Activated CD4-positive, alpha-beta T cell treated with anti-CD3 and anti-CD28 coated beads, Interleukin-2, Interleukin-4, amounts not matched to agents 100 ng/mL and 50 ng/mL, durations not matched to agents 16 hours and 8 hours (primary cell): ENCODE results near the gene PHF14.
"Not testable (repeated sequence)": the region's sequence is repeated elsewhere in the genome, so short reads cannot be mapped to it uniquely, and the experiment has no call there.

Experiments used
- DNase-seq: peaks from one replicate; pipeline ENCODE4 v3.0.0-alpha.2; 2020; ENCODE audit warnings: low spot score

Gene PHF14

DNA sequence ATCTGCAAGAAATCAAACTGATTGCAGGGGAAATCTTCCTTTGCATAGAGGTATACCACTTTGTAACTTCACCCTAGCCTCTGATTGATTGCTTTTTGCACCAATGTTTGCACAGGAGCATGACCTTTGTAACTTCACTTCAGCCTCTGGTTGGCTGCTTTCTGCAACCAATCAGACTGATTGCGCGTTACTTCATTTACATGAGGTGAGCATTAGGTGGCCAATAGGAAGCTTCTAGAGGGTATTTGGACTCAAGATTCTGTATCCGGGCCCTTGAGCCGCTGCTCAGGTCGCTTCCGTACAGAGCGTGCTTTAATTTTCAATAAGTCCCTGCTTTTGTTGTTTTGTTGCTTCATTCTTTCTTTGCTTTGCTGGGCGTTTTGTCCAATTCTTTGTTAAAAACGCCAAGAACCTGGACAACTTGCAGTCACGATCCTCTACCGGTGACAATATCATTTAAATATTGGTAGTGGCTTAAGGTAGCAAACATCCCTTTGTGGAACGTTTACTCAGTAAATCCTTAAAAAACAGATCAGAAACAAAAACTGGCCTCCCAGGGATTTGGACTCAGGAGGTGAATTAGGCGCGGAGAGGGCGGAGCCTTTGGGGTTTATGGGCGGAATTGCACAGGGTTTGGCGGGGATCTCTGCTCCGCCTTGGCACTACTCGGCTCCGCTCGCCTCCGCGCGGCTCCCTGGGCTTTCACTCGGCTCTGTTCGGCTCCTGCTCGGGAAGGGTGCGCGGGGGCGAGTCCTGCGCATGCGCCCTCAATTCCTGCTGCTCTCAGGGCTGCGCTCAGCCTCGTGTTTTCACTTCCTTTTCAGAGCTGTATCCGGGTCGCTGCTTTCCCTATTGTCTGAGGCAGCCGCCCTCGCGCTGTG, at the start of gene PHF14:
PHF14 (plus strand) TSS at position 812 of the 881 bp plus-strand sequence. CDS start 452 bp downstream, outside the sequence.
- DNase-seq, result peak; percentile 97

- DNase-seq, result no peak
These were observed 49.3 kb upstream of the PHF14 start for GRCh38 chr7:10924370-10924769.

DNA sequence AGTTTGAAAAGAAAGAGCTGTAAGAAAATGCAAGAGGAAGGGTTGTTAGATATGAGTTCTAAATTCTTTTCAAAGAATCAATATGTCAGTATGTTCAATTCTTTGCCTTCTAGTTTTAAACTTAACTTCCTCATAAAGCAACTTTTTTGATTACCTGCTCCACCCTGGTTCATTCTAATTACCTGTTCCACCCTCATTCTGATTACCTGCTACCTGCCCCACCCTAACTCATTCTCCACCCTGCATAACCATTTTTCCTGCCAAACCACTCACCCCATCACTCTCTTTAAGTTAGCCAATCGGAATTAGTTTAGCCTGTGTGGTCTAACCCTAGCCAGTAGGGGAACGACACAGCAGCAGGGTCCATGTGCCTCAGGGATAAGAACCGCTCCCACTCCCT, 45.5 kb upstream of the PHF14 start:
- not testable (repeated sequence) for DNase-seq

- DNase-seq, result no peak
These were observed 43.1 kb upstream of the PHF14 start for GRCh38 chr7:10930551-10930950.

- no peak for DNase-seq
These were observed 42.5 kb upstream of the PHF14 start for GRCh38 chr7:10931161-10931560.

- DNase-seq, result no peak
These were observed 39.4 kb upstream of the PHF14 start for GRCh38 chr7:10934292-10934691.

DNA sequence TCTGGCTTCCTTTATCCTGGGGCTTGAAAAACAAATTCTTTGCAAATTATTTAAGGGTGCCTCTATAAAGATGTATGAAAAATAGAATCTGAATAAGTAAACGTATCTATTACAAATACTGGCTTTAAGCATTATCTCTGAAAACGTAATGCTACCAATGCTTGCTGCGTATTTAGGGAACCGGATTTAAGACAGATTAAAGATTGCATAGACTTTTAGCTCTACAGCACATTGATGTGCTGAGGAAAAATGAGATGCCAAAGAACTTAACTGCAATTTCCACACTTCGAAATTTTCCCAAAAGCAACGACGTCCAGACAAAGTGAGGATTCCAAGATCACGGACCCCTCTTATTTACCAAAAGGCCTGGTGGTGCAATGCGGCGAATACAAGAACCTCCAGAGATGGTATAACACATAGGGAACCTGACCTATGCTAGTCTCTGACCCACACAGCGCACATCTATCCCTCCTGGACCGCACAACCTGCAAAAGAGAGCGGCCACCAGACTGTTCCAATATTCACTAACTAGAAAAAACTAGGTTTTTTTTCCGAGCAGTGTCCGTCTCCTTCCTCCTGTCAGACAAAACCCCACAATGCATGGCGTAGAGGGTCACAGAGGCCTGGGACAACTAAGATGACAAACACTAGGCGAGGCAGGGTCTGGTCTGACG, 34.3 kb upstream of the PHF14 start:
- DNase-seq, result no peak

DNA sequence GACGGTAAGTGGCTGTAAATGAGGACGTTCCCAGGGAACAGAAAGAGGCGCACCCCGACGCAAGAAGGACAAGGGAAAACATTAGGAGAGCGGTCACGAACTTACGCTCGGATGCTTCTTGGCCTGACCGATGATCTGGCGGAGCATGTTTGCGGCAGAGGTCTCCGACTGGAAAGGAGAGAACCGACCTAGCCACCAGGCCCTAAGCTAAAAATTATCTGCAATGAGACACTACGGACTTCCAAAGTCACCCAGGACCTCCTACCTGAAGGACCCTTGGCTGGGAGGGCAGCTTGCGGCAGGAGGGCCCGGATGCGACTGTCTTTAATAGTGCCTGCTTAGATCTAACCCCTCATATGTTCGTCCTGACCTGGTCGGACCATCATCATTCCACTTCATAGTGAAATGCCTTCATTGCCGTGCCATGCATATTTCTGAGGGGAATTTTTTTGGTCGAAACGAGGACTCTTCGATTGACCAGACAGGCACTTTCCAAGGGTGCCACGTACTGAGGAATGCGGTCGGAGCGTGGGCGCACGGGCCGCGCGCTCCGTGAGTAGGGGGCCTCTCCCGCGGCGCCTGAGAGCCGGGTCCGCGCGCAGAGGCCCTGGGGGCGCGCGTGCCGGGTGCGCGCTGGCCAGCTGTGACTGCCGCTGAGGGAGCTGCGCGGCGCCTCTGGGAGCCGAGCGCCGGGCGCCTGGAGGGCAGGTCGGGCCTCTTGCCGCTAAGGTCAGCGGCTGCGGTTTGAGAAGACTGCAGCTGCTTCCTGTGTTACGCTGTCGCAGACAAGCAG, 33.6 kb upstream of the PHF14 start:
- DNase-seq, result peak; percentile 86

GRCh38 chr7:10940704-10941355, 32.8 kb upstream of the PHF14 start:
- no peak for DNase-seq

- DNase-seq, result no peak
These were observed 23.2 kb upstream of the PHF14 start for GRCh38 chr7:10950494-10950893.

- DNase-seq, result not testable (repeated sequence)
These were observed 22.6 kb upstream of the PHF14 start for GRCh38 chr7:10950974-10951578.

GRCh38 chr7:10952588-10952987, 21.1 kb upstream of the PHF14 start:
- no peak for DNase-seq

DNA sequence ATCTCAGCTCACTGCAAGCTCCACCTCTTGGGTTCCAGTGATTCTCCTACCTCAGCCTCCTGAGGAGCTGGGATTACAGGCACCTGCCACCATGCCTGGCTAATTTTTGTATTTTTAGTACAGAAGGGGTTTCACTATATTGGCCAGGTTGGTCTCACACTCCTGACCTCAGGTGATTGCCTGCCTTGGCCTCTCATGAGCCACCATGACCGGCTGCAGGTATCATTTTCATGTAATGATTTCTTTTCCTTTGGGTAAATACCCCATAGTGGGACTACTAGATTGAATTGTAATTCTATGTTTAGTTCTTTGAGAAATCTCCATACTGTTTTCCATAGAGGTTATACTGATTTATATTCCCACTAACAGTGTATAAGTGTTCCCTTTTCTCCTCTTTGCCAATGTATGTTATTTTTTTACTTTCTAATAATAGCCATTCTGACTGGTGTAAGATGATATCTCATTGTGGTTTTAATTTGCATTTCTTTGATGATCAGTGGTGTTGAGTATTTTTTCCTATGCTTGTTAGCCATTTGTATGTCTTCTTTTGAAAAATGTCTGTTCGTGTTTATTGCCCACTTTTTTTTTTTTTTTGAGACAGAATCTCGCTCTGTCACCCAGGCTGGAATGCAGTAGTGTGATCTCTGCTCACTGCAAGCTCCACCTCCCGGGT, 20.5 kb upstream of the PHF14 start:
- not testable (repeated sequence) for DNase-seq

DNA sequence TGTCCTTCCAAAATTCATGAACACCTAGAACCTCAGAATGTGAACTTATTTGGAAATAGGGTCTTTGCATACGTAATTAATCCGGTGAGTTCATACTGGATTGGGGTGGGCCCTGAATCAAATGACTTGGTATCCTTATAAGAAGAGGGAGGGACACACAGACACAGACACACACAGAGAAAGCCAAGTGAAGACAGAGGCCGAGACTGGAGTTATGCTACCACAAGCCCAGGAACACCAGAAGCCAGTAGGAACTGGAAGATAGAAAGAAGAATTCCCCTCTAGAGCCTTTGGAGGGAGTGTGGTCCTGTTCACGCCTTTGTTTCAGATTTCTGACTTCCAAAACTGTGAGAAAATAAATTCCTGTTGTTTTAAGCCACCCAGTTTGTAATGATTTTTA, 17.1 kb upstream of the PHF14 start:
- no peak for DNase-seq

DNA sequence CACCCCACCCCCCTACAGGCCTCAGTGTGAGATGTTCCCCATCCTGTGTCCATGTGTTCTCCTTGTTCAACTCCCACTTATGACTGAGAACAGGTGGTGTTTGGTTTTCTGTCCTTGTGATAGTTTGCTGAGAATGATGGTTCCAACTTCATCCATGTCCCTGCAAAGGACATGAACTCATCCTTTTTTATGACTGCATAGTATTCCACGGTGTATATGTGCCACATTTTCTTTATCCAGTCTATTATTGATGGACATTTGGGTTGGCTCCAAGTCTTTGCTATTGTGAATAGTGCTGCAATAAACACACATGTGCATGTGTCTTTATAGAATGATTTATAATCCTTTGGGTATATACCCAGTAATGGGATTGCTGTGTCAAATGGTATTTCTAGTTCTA, 13.4 kb upstream of the PHF14 start:
- DNase-seq, result not testable (repeated sequence)

GRCh38 chr7:10965016-10965415, 8.7 kb upstream of the PHF14 start:
- not testable (repeated sequence) for DNase-seq

- no peak for DNase-seq
These were observed 1.5 kb upstream of the PHF14 start for GRCh38 chr7:10972174-10972573.

DNA sequence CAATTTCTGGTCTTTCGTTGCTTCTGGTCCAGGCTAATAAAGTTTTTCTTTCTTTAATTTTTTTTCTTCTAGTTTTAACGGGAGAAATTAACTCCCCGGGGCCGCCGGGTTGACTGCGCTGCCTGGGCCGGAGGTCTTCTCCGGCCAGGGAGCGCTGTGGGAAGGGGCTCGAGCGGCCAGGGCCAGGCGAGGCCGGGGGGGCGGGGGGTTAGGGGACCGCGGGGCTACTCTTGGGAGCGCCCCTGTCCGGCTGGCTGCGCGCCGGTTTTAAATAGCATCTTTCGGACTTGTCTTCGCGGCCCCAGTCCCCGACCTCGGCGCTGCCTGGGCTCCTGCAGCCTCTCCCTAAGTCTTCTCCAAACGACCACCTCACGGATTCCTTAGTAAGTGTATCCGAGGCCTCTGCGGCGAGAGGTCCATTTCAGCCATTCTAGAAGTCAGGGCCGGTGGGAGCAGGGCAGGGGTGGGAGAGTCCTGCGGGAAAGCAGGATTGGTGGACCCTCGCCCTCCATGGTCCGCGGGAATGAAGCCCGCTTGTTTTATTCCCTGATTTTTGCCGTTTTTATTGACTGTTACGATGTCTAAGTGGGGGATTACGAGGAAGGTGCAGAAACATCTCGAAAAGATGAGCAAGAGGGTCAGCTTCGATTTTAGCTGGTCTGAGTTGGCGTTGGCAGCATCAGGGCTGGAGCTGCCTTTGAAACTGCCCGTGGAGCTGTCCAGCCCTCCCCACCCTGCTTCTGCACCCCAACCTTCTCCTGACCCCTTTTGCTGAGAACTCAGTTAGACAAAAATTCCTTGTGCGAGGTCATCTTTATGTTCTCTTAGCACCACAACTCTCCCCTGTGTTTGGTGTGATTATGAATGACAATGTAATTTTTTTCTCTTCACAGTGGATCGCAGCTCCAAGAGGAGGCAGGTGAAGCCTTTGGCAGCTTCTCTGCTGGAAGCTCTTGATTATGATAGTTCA, 555 bp downstream of the PHF14 start:
- DNase-seq, result peak; percentile 13

GRCh38 chr7:10977113-10977512, 3.4 kb downstream of the PHF14 start:
- DNase-seq, result peak; percentile 8

- DNase-seq, result no peak
These were observed 7.6 kb downstream of the PHF14 start for GRCh38 chr7:10981317-10981716.
